BLaER1 treated with 17β-estradiol and CSF1 and Interleukin-3, amounts not matched to agents 10 nM and 100 nM (cell line): ENCODE measurements around the gene RING1.

Experiments used
- H3K27ac ChIP-seq, 11 experiments: shearing (Covaris generic); formaldehyde crosslinking; 2 replicates each; pipeline ENCODE4 v1.8.1; 2022
- H3K27me3 ChIP-seq, 11 experiments: shearing (Covaris generic); formaldehyde crosslinking; 2 replicates each; pipeline ENCODE4 v1.8.1; 2022
- H3K36me3 ChIP-seq, 11 experiments: shearing (Covaris generic); formaldehyde crosslinking; 2 replicates each; pipeline ENCODE4 v1.8.1; 2022
- H3K4me1 ChIP-seq, 10 experiments: shearing (Covaris generic); formaldehyde crosslinking; 2 replicates each; pipeline ENCODE4 v1.8.1; 2022
- H3K4me2 ChIP-seq, 11 experiments: shearing (Covaris generic); formaldehyde crosslinking; 2 replicates each; pipeline ENCODE4 v1.8.1; 2022
- H3K4me3 ChIP-seq, 10 experiments: shearing (Covaris generic); formaldehyde crosslinking; 2 replicates each; pipeline ENCODE4 v1.8.1; 2022
- H3K9ac ChIP-seq, 11 experiments: shearing (Covaris generic); formaldehyde crosslinking; 2 replicates each; pipeline ENCODE4 v1.8.1; 2022
- H3K9me3 ChIP-seq, 11 experiments: shearing (Covaris generic); formaldehyde crosslinking; replicated peaks in 1 of 11; 2 replicates each; pipeline ENCODE4 v1.8.1; 2022
- H4K20me1 ChIP-seq, 11 experiments: shearing (Covaris generic); formaldehyde crosslinking; 2 replicates each; pipeline ENCODE4 v1.8.1; 2022
- Cebpa-rat ChIP-seq, 11 experiments: shearing (Covaris generic); IDR thresholded peaks; 2 replicates each; pipeline ENCODE4 v1.8.1; 2022

Gene RING1

GRCh38 chr6:33195304-33196165 lies 12.8 kb upstream of the RING1 start:
- no peak for TF ChIP-seq Cebpa-rat (IDR thresholded peaks at IDR 0.05)
- H3K4me2 ChIP-seq, result no peak overlapping the region
- no peak overlapping the region for H3K4me3 ChIP-seq
- H3K27ac ChIP-seq, result no peak overlapping the region
- H3K27me3 ChIP-seq, result peaks cover 32 to 39% (median 36%) of the 10 kb centered on the region in 11 experiments
- no peaks in the 10 kb centered on the region for H3K9me3 ChIP-seq
- H3K9ac ChIP-seq, result 0 out of 22 replicates have a peak overlapping the region, but pooled peaks of 1 of the 11 experiments have one; percentile 11
- peaks cover 38 to 45% (median 39%) of the 10 kb centered on the region in 11 experiments for H3K36me3 ChIP-seq
- H4K20me1 ChIP-seq, result peaks cover 14 to 63% (median 46%) of the 10 kb centered on the region in 11 experiments; a peak in 19 of 22 replicates
- H3K4me1 ChIP-seq, result peaks cover 18 to 42% (median 36%) of the 10 kb centered on the region in 10 experiments

- Histone ChIP-seq H3K36me3 (peaks cover 46 to 56% (median 49%) of the 10 kb centered on the region in 11 experiments), H4K20me1 (peaks cover 14 to 56% (median 40%) of the 10 kb centered on the region in 11 experiments; a peak in 19 of 22 replicates), H3K27ac (no peak overlapping the region), H3K9me3 (no peaks in the 10 kb centered on the region), H3K4me3 (no peak overlapping the region), H3K4me2 (peak overlapping the region in 5 of 11 experiments; percentile 91 to 99 (median 98); a peak in 4 of 22 replicates), H3K4me1 (peaks cover 27 to 50% (median 43%) of the 10 kb centered on the region in 10 experiments), H3K9ac (peak overlapping the region in 5 of 11 experiments; percentile 3 to 28 (median 13); a peak in 4 of 22 replicates), H3K27me3 (peaks cover 12 to 19% (median 16%) of the 10 kb centered on the region in 11 experiments)
- TF ChIP-seq Cebpa-rat (IDR thresholded peaks at IDR 0.05), result no peak
Observed at GRCh38 chr6:33197431-33198048, 10.8 kb upstream of the RING1 start.

GRCh38 chr6:33198159-33198852 lies 10.0 kb upstream of the RING1 start:
- TF ChIP-seq Cebpa-rat (IDR thresholded peaks at IDR 0.05), result no peak; a peak in 1 of 22 replicates
- Histone ChIP-seq H3K27ac (no peak overlapping the region), H3K36me3 (peaks cover 53 to 63% (median 56%) of the 10 kb centered on the region in 11 experiments), H3K27me3 (peaks cover 5 to 11% (median 9%) of the 10 kb centered on the region in 11 experiments; a peak in 19 of 22 replicates), H3K4me2 (peak overlapping the region; percentile 80 to 99 (median 98); a peak in 21 of 22 replicates), H3K9me3 (no peaks in the 10 kb centered on the region), H3K9ac (peak overlapping the region in 8 of 11 experiments; percentile 3 to 100 (median 28); a peak in 7 of 22 replicates), H4K20me1 (peaks cover 14 to 62% (median 40%) of the 10 kb centered on the region in 11 experiments; a peak in 18 of 22 replicates), H3K4me3 (peak overlapping the region in 1 of 10 experiments; percentile 98; a peak in 1 of 20 replicates), H3K4me1 (peaks cover 25 to 52% (median 43%) of the 10 kb centered on the region in 10 experiments)

- Histone ChIP-seq H3K4me1 (peaks cover 31 to 58% (median 49%) of the 10 kb centered on the region in 10 experiments), H3K9ac (peak overlapping the region; percentile 93 to 100 (median 98)), H4K20me1 (peaks cover 14 to 62% (median 35%) of the 10 kb centered on the region in 11 experiments; a peak in 18 of 22 replicates), H3K27me3 (peaks cover 0 to 5% (median 2%) of the 10 kb centered on the region in 11 experiments; a peak in 12 of 22 replicates), H3K4me3 (peak overlapping the region; percentile 65 to 98 (median 90)), H3K4me2 (peak overlapping the region; percentile 80 to 99 (median 98)), H3K9me3 (no peaks in the 10 kb centered on the region), H3K36me3 (peaks cover 54 to 65% (median 58%) of the 10 kb centered on the region in 11 experiments), H3K27ac (peak overlapping the region in 9 of 11 experiments; percentile 95 to 100 (median 97); a peak in 13 of 22 replicates)
- no peak for TF ChIP-seq Cebpa-rat (IDR thresholded peaks at IDR 0.05)
Observed at GRCh38 chr6:33198853-33199436, 9.4 kb upstream of the RING1 start.

GRCh38 chr6:33199687-33200218 lies 8.5 kb upstream of the RING1 start:
- no peak for TF ChIP-seq Cebpa-rat (IDR thresholded peaks at IDR 0.05)
- peaks cover 0 to 1% (median 0%) of the 10 kb centered on the region in 11 experiments; a peak in 2 of 22 replicates for H3K27me3 ChIP-seq
- peaks cover 46 to 59% (median 52%) of the 10 kb centered on the region in 11 experiments for H3K36me3 ChIP-seq
- H3K4me3 ChIP-seq, result peak overlapping the region; percentile 65 to 98 (median 90)
- no peaks in the 10 kb centered on the region for H3K9me3 ChIP-seq
- peaks cover 14 to 59% (median 30%) of the 10 kb centered on the region in 11 experiments; a peak in 18 of 22 replicates for H4K20me1 ChIP-seq
- peaks cover 36 to 63% (median 55%) of the 10 kb centered on the region in 10 experiments for H3K4me1 ChIP-seq
- H3K9ac ChIP-seq, result peak overlapping the region; percentile 93 to 100 (median 98)
- peak overlapping the region; percentile 95 to 100 (median 97) for H3K27ac ChIP-seq
- peak overlapping the region; percentile 80 to 99 (median 98) for H3K4me2 ChIP-seq

GRCh38 chr6:33200219-33201146 lies 7.8 kb upstream of the RING1 start, which contains the start of the genes RXRB and SLC39A7:
Gene RXRB (minus strand): TSS chr6:33200665. CDS start chr6:33200476, 189 bp downstream.
Gene SLC39A7 (plus strand): TSS chr6:33200867. CDS start chr6:33201246, 379 bp downstream.
- Histone ChIP-seq H3K4me2 (peak within 1 kb of the TSS; percentile 97 to 100 (median 99)), H3K4me3 (peak within 1 kb of the TSS; percentile 65 to 98 (median 90)), H3K9ac (peak within 1 kb of the TSS; percentile 93 to 100 (median 98)), H3K27ac (peak within 1 kb of the TSS; percentile 95 to 100 (median 97)), H3K27me3 (peaks cover 0 to 9% (median 0%) of the 10 kb centered on the region in 11 experiments; a peak in 8 of 22 replicates), H3K9me3 (no peaks in the 10 kb centered on the region), H3K4me1 (peaks cover 43 to 70% (median 63%) of the 10 kb centered on the region in 10 experiments), H3K36me3 (peaks cover 39 to 52% (median 44%) of the 10 kb centered on the region in 11 experiments), H4K20me1 (peaks cover 14 to 52% (median 23%) of the 10 kb centered on the region in 11 experiments; a peak in 17 of 22 replicates)
- TF ChIP-seq Cebpa-rat (IDR thresholded peaks at IDR 0.05), result no peak
